ENCODE data around the gene LDLRAD3. TPM values are rescaled to one million over a fixed set of nuclear protein-coding genes. Genes with fewer than 3 reads are reported as not detected.

LDLRAD3 gene
- total RNA-seq, 1 experiment from 2014 or later, result 19.0 TPM

GRCh38 chr11:36026315-36026968 is 82.6 kb downstream of the LDLRAD3 start:
- Histone ChIP-seq H2AFZ (ENCODE audit: low read depth, low read length, poor library complexity, severe bottlenecking) (no peak overlapping the region), H3K4me1 (ENCODE audit: control insufficient read depth in 1 of 2, insufficient read depth in 2 of 2, low read length in 2 of 2) (no peaks in the 10 kb centered on the region), H3K9ac (ENCODE audit: low read length) (no peak overlapping the region), H3K9me2 (ENCODE audit: insufficient read depth) (no peaks in the 10 kb centered on the region), H4K20me1 (ENCODE audit: insufficient read depth) (no peaks in the 10 kb centered on the region), H3K36me3 (ENCODE audit: control insufficient read depth in 1 of 2, insufficient read depth in 2 of 2, low read length in 2 of 2) (no peaks in the 10 kb centered on the region), H3K27me3 (ENCODE audit: insufficient read depth, low read length) (no peaks in the 10 kb centered on the region), H3K4me3 (replicated peaks in 1 of 2; ENCODE audit: low read depth in 1 of 2, low read length in 2 of 2) (no peak overlapping the region), H3K9me3 (ENCODE audit: control insufficient read depth in 1 of 2, insufficient read depth in 1 of 2, low read depth in 1 of 2, low read length in 2 of 2) (no peaks in the 10 kb centered on the region), H3K4me2 (ENCODE audit: low read length) (no peak overlapping the region), H3K27ac (ENCODE audit: low read depth, low read length) (no peak overlapping the region), H3K79me2 (ENCODE audit: insufficient read depth, low read length) (0 out of 2 replicates have a peak, but pooled peaks cover 5% of the 10 kb centered on the region)
- POLR2A ChIA-PET, result no interaction called here
- BruUV-seq (replicated peaks), result no TSS peak
- ATAC-seq (no peak), DNase-seq (ENCODE audit: low read depth, low spot score) (no peak)
- intact Hi-C loops (cut with micrococcal nuclease), result no loop called here
- RAD21 ChIA-PET (ENCODE audit: low non-redundant PET in 1 of 2, low total read pairs in 2 of 2, uncharacterized antibody in 2 of 2, unreplicated experiment in 2 of 2), result no interaction called here
- CTCF ChIA-PET, result no interaction called here
- TF ChIP-seq SIN3A (IDR thresholded peaks at IDR 0.05; ENCODE audit: low read depth) (no peak), SRF (IDR thresholded peaks at IDR 0.05; ENCODE audit: low read depth) (no peak), JUND (IDR thresholded peaks at IDR 0.05) (no peak), RAD21 (IDR thresholded peaks at IDR 0.05; ENCODE audit: low read depth) (no peak), CBX3 (IDR thresholded peaks at IDR 0.05; ENCODE audit: low read depth) (no peak), ATF3 (IDR thresholded peaks at IDR 0.05) (no peak), YY1 (IDR thresholded peaks at IDR 0.05; ENCODE audit: extremely low read depth, insufficient replicate concordance, low read depth, low read length) (no peak), ZNF274 (IDR thresholded peaks at IDR 0.05; ENCODE audit: low read depth, low read length) (no peak), ZFX (IDR thresholded peaks at IDR 0.05) (no peak), POLR2AphosphoS5 (IDR thresholded peaks at IDR 0.05; ENCODE audit: low read depth, low read length) (no peak), TCF7L2 (IDR thresholded peaks at IDR 0.05; ENCODE audit: borderline replicate concordance, extremely low read depth, insufficient read depth, insufficient read length) (no peak), EZH2 (IDR thresholded peaks at IDR 0.05) (no peak), REST (IDR thresholded peaks at IDR 0.05; ENCODE audit: low read depth) (no peak), EZH2phosphoT487 (IDR thresholded peaks at IDR 0.05; ENCODE audit: borderline replicate concordance) (no peak), ELF1 (IDR thresholded peaks at IDR 0.05; ENCODE audit: borderline replicate concordance, low read depth) (no peak), SP1 (IDR thresholded peaks at IDR 0.05; ENCODE audit: low read depth) (no peak), EGR1 (IDR thresholded peaks at IDR 0.05; ENCODE audit: low read depth) (no peak)
- TF ChIP-seq, protein P1, sequence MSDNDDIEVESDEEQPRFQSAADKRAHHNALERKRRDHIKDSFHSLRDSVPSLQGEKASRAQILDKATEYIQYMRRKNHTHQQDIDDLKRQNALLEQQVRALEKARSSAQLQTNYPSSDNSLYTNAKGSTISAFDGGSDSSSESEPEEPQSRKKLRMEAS (IDR thresholded peaks at IDR 0.05), result no peak
- TF ChIP-seq, protein P2, sequence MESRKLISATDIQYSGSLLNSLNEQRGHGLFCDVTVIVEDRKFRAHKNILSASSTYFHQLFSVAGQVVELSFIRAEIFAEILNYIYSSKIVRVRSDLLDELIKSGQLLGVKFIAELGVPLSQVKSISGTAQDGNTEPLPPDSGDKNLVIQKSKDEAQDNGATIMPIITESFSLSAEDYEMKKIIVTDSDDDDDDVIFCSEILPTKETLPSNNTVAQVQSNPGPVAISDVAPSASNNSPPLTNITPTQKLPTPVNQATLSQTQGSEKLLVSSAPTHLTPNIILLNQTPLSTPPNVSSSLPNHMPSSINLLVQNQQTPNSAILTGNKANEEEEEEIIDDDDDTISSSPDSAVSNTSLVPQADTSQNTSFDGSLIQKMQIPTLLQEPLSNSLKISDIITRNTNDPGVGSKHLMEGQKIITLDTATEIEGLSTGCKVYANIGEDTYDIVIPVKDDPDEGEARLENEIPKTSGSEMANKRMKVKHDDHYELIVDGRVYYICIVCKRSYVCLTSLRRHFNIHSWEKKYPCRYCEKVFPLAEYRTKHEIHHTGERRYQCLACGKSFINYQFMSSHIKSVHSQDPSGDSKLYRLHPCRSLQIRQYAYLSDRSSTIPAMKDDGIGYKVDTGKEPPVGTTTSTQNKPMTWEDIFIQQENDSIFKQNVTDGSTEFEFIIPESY (IDR thresholded peaks at IDR 0.05; ENCODE audit: extremely low read depth, insufficient replicate concordance, low read length), result no peak
- TF ChIP-seq, protein P3, sequence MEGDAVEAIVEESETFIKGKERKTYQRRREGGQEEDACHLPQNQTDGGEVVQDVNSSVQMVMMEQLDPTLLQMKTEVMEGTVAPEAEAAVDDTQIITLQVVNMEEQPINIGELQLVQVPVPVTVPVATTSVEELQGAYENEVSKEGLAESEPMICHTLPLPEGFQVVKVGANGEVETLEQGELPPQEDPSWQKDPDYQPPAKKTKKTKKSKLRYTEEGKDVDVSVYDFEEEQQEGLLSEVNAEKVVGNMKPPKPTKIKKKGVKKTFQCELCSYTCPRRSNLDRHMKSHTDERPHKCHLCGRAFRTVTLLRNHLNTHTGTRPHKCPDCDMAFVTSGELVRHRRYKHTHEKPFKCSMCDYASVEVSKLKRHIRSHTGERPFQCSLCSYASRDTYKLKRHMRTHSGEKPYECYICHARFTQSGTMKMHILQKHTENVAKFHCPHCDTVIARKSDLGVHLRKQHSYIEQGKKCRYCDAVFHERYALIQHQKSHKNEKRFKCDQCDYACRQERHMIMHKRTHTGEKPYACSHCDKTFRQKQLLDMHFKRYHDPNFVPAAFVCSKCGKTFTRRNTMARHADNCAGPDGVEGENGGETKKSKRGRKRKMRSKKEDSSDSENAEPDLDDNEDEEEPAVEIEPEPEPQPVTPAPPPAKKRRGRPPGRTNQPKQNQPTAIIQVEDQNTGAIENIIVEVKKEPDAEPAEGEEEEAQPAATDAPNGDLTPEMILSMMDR (IDR thresholded peaks at IDR 0.05 in 2 of 3, conservative IDR thresholded peaks at IDR 0.05 in 1 of 3; ENCODE audit: borderline replicate concordance in 1 of 3, insufficient read depth in 1 of 3, low read depth in 2 of 3, low read length in 2 of 3), result no peak
